Ishikawa (cell line): ENCODE data around the gene ANXA2R.

ENCODE experiments used
- CEBPB ChIP-seq: IDR thresholded peaks from 2 replicates; pipeline ENCODE4 v1.6.1; 2012
- CREB1 ChIP-seq: IDR thresholded peaks from 2 replicates; pipeline ENCODE4 v1.6.1; 2012; ENCODE audit warnings: low read depth
- EGR1 ChIP-seq: IDR thresholded peaks from 2 replicates; pipeline ENCODE4 v1.6.1; 2012
- EP300 ChIP-seq: IDR thresholded peaks from 2 replicates; pipeline ENCODE4 v1.6.1; 2012; ENCODE audit warnings: borderline replicate concordance
- FOXM1 ChIP-seq: IDR thresholded peaks from 2 replicates; pipeline ENCODE4 v1.6.1; 2012; ENCODE audit warnings: low read depth, borderline replicate concordance
- NFIC ChIP-seq: IDR thresholded peaks from 2 replicates; pipeline ENCODE4 v1.6.1; 2012
- RAD21 ChIP-seq: IDR thresholded peaks from 2 replicates; pipeline ENCODE4 v1.6.1; 2012; ENCODE audit warnings: low read depth
- TAF1 ChIP-seq: IDR thresholded peaks from 2 replicates; pipeline ENCODE4 v1.6.1; 2012; ENCODE audit warnings: low read depth, mild to moderate bottlenecking
- TCF12 ChIP-seq: IDR thresholded peaks from 2 replicates; pipeline ENCODE4 v1.6.1; 2012; ENCODE audit warnings: low read depth
- TEAD4 ChIP-seq: IDR thresholded peaks from 2 replicates; pipeline ENCODE4 v1.6.1; 2012
- YY1 ChIP-seq: IDR thresholded peaks from 2 replicates; pipeline ENCODE4 v1.6.1; 2012; ENCODE audit warnings: low read depth
- ZBTB7A ChIP-seq: IDR thresholded peaks from 2 replicates; pipeline ENCODE4 v1.6.1; 2012; ENCODE audit warnings: low read depth
- TF ChIP-seq, protein P1 (sequence below): IDR thresholded peaks from 2 replicates; pipeline ENCODE4 v1.6.1; 2012
- TF ChIP-seq, protein P2 (sequence below): IDR thresholded peaks from 2 replicates; pipeline ENCODE4 v1.6.1; 2012; ENCODE audit warnings: low read depth, mild to moderate bottlenecking
- TF ChIP-seq, protein P3 (sequence below): IDR thresholded peaks from 2 replicates; pipeline ENCODE4 v1.6.1; 2012

ANXA2R gene

DNA sequence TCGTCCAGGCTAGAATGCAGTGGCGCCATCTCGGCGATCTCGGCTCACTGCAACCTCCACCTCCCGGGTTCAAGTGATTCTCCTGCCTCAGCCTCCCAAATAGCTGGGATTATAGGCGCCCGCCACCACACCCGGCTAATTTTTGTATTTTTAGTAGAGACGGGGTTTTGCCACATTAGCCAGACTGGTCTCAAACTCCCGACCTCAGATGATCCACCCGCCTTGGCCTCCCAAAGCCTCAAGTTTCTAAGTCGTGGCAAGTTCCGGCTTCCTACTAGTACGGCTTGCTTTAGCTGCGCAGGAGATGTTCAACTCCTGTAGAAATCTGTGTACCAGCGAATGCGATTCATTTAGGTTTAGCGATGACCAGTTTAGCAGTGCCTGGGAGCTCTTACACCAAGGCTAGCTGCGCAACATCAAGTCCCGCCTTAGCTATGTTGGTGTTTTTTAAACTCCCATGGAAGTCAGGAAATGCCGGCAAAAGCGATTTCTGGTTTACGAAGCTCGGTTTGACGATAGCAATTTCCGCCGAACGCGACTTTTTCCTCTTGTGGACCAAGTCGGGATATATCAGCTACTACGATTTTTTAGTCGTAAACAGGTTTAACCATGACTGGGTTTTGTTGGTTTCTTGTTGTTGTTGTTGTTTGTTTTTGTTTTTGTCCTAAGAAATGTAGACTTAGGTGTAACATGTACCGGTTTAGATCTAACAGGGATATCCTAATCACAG is 46.4 kb downstream of the ANXA2R start:
- no peak for TF ChIP-seq TCF12
- TF ChIP-seq ZBTB7A, result no peak
- TF ChIP-seq CEBPB, result no peak

DNA sequence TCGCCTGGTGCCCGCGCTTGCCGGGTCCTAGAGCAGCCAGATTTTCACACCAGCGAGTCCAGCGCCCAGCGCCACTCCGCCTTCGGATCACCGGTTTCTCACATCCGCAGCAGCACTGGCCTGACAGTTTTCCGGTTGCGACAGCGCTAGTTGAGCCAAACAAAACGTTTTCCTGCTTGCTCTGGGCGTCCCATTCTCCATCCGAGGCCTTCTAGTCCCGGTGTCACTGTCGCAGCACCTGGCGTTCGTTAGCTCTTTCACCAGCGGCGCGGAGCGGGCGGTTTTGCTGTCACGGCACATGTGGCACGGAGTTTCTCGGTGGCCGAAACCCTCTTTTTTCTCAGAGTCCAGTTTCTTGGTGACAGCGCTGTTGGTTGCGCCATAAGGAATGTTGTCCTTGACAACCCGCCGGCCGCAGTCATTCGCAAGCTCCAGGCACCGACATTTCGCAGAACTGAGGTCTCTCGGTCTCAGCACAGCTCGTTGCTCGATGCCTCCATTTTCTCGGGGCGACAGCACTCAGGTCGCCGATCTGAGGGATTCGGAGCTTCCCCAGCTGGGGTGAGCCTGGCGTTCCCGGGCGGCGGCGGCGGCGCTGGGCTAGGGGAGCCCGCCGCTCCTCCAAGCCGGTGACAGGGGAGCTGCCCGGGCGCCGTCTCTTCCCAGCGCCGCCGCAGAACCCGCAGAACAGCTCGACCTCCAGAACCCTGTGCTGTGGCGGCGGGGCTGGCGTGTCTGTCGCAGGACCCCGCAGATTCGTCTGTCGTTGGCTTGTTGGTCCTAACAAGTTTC is 47.8 kb downstream of the ANXA2R start:
- TF ChIP-seq, protein P1, sequence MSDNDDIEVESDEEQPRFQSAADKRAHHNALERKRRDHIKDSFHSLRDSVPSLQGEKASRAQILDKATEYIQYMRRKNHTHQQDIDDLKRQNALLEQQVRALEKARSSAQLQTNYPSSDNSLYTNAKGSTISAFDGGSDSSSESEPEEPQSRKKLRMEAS, result no peak
- no peak for TF ChIP-seq TEAD4
- no peak for TF ChIP-seq FOXM1
- TF ChIP-seq CEBPB, result no peak
- TF ChIP-seq, protein P2, sequence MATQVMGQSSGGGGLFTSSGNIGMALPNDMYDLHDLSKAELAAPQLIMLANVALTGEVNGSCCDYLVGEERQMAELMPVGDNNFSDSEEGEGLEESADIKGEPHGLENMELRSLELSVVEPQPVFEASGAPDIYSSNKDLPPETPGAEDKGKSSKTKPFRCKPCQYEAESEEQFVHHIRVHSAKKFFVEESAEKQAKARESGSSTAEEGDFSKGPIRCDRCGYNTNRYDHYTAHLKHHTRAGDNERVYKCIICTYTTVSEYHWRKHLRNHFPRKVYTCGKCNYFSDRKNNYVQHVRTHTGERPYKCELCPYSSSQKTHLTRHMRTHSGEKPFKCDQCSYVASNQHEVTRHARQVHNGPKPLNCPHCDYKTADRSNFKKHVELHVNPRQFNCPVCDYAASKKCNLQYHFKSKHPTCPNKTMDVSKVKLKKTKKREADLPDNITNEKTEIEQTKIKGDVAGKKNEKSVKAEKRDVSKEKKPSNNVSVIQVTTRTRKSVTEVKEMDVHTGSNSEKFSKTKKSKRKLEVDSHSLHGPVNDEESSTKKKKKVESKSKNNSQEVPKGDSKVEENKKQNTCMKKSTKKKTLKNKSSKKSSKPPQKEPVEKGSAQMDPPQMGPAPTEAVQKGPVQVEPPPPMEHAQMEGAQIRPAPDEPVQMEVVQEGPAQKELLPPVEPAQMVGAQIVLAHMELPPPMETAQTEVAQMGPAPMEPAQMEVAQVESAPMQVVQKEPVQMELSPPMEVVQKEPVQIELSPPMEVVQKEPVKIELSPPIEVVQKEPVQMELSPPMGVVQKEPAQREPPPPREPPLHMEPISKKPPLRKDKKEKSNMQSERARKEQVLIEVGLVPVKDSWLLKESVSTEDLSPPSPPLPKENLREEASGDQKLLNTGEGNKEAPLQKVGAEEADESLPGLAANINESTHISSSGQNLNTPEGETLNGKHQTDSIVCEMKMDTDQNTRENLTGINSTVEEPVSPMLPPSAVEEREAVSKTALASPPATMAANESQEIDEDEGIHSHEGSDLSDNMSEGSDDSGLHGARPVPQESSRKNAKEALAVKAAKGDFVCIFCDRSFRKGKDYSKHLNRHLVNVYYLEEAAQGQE, result no peak
- TF ChIP-seq YY1, result no peak
- TF ChIP-seq, protein P3, sequence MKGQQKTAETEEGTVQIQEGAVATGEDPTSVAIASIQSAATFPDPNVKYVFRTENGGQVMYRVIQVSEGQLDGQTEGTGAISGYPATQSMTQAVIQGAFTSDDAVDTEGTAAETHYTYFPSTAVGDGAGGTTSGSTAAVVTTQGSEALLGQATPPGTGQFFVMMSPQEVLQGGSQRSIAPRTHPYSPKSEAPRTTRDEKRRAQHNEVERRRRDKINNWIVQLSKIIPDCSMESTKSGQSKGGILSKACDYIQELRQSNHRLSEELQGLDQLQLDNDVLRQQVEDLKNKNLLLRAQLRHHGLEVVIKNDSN, result no peak
- TF ChIP-seq RAD21, result no peak
- TF ChIP-seq ZBTB7A, result no peak
- TF ChIP-seq NFIC, result no peak
- TF ChIP-seq TCF12, result no peak
- TF ChIP-seq CREB1, result no peak
- TF ChIP-seq EGR1, result no peak
- TF ChIP-seq TAF1, result no peak
- no peak for TF ChIP-seq EP300

DNA sequence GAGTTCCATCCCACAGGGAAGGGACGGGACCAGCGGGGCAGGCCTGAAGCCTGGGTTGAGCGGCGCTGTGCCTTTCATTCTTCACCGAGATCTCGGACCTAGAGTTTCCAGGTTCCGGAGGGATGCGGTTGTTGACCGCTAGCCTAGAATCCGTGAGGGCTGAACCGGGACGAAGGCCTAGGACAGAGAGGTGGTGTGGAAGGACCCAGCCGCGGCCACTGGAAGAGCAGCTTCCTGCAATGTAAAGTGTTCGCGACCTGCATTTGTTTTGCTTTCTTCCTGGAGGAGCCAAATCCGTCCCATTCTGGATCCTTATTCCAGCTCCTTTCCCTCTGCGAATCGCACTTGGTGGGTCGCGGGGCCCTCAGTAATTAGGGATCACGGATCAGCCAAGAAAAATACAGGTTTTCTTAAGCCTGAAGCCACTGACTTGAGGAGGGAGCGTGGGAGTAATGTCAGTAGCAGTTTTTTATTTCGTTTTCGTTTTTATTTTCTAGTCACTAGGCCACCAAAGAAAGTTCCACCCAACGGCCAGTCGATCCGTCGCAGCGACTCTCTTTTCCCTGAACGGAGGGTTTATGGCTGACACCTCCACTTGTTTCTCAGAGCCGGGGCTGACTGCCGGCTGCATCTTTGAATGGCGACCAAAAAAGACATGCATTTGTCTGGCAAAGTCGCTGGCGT is 48.6 kb downstream of the ANXA2R start:
- no peak for TF ChIP-seq EGR1
- TF ChIP-seq CEBPB, result no peak
- no peak for TF ChIP-seq YY1
- TF ChIP-seq NFIC, result no peak
- TF ChIP-seq, protein P1, result no peak
- TF ChIP-seq TCF12, result no peak
- no peak for TF ChIP-seq EP300

DNA sequence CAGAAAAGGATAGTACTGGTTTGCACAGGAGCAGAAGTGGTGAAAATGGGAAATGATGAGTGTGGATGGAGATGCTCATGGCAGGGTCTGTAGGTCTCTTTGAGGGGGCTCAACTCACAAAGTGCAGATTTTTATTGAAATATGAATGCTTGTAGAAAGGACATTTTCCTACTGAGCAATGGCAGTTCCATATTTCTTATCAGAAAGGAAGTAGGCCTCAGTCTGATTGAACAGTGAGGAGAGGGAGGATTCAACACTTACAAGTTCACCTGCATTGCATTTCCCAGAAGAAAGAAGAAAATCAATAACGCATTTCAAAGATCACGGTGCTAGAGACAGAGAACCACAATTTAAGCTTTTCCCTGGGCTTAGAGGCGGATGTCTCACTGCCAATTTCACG is 49.2 kb downstream of the ANXA2R start:
- TF ChIP-seq YY1 (no peak), EGR1 (no peak), TAF1 (no peak), CREB1 (no peak), ZBTB7A (no peak), RAD21 (no peak), TCF12 (no peak), EP300 (no peak), FOXM1 (no peak), CEBPB (no peak), TEAD4 (no peak), NFIC (no peak)
- TF ChIP-seq, protein P1, result no peak
- TF ChIP-seq, protein P2, result no peak
- TF ChIP-seq, protein P3, result no peak
